ENCODE results near the gene UBLCP1.

UBLCP1 gene
- 12.4 to 25.8 (median 15.0) reads per million in 3 donors for total RNA-seq

- Histone ChIP-seq H3K36me3 (ENCODE audit: control insufficient read depth, insufficient read depth, low read length) (no peaks in the 10 kb centered on the region), H3K9me3 (ENCODE audit: control insufficient read depth, low read length) (no peaks in the 10 kb centered on the region), H3K4me3 (ENCODE audit: insufficient read depth, low read depth, low read length, poor library complexity, severe bottlenecking) (peak within 1 kb of the TSS; percentile 65), H3K27me3 (replicated peaks; ENCODE audit: control insufficient read depth, insufficient read depth, low read length, poor library complexity, severe bottlenecking) (no peaks in the 10 kb centered on the region), H3K27ac (ENCODE audit: insufficient read depth, low read length, poor library complexity, severe bottlenecking) (peak within 1 kb of the TSS; percentile 89), H3K4me1 (ENCODE audit: control insufficient read depth, insufficient read depth, low read length, poor library complexity, severe bottlenecking) (peaks cover 6% of the 10 kb centered on the region)
- peak; percentile 67 to 74 (median 68) for DNase-seq
Measured at GRCh38 chr5:159262859-159263568, at the start of gene UBLCP1. TSS of gene UBLCP1 (plus strand) at chr5:159263290. CDS start at chr5:159268916, 5,626 bp downstream.

GRCh38 chr5:159214486-159215271, 48.4 kb upstream of the UBLCP1 start:
- H3K4me3 ChIP-seq (ENCODE audit: insufficient read depth, low read depth, low read length, poor library complexity, severe bottlenecking), result no peak overlapping the region
- H3K27me3 ChIP-seq (replicated peaks; ENCODE audit: control insufficient read depth, insufficient read depth, low read length, poor library complexity, severe bottlenecking), result no peaks in the 10 kb centered on the region
- H3K36me3 ChIP-seq (ENCODE audit: control insufficient read depth, insufficient read depth, low read length), result no peaks in the 10 kb centered on the region
- H3K27ac ChIP-seq (ENCODE audit: insufficient read depth, low read length, poor library complexity, severe bottlenecking), result no peak overlapping the region
- H3K9me3 ChIP-seq (ENCODE audit: control insufficient read depth, low read length), result no peaks in the 10 kb centered on the region
- no peak for DNase-seq
- peaks cover 7% of the 10 kb centered on the region for H3K4me1 ChIP-seq (ENCODE audit: control insufficient read depth, insufficient read depth, low read length, poor library complexity, severe bottlenecking)

GRCh38 chr5:159215886-159216285, 47.2 kb upstream of the UBLCP1 start:
- H3K4me1 ChIP-seq (ENCODE audit: control insufficient read depth, insufficient read depth, low read length, poor library complexity, severe bottlenecking), result no peaks in the 10 kb centered on the region
- H3K27ac ChIP-seq (ENCODE audit: insufficient read depth, low read length, poor library complexity, severe bottlenecking), result no peak overlapping the region
- H3K9me3 ChIP-seq (ENCODE audit: control insufficient read depth, low read length), result no peaks in the 10 kb centered on the region
- H3K27me3 ChIP-seq (replicated peaks; ENCODE audit: control insufficient read depth, insufficient read depth, low read length, poor library complexity, severe bottlenecking), result no peaks in the 10 kb centered on the region
- H3K36me3 ChIP-seq (ENCODE audit: control insufficient read depth, insufficient read depth, low read length), result no peaks in the 10 kb centered on the region
- no peak for DNase-seq
- no peak overlapping the region for H3K4me3 ChIP-seq (ENCODE audit: insufficient read depth, low read depth, low read length, poor library complexity, severe bottlenecking)

- no peak overlapping the region for H3K4me3 ChIP-seq (ENCODE audit: insufficient read depth, low read depth, low read length, poor library complexity, severe bottlenecking)
- no peaks in the 10 kb centered on the region for H3K27me3 ChIP-seq (replicated peaks; ENCODE audit: control insufficient read depth, insufficient read depth, low read length, poor library complexity, severe bottlenecking)
- H3K36me3 ChIP-seq (ENCODE audit: control insufficient read depth, insufficient read depth, low read length), result no peaks in the 10 kb centered on the region
- no peaks in the 10 kb centered on the region for H3K9me3 ChIP-seq (ENCODE audit: control insufficient read depth, low read length)
- no peak overlapping the region for H3K27ac ChIP-seq (ENCODE audit: insufficient read depth, low read length, poor library complexity, severe bottlenecking)
- H3K4me1 ChIP-seq (ENCODE audit: control insufficient read depth, insufficient read depth, low read length, poor library complexity, severe bottlenecking), result no peaks in the 10 kb centered on the region
- no peak for DNase-seq
Measured at GRCh38 chr5:159216454-159216853, 46.6 kb upstream of the UBLCP1 start.

GRCh38 chr5:159217236-159217635, 45.9 kb upstream of the UBLCP1 start:
- no peaks in the 10 kb centered on the region for H3K36me3 ChIP-seq (ENCODE audit: control insufficient read depth, insufficient read depth, low read length)
- H3K9me3 ChIP-seq (ENCODE audit: control insufficient read depth, low read length), result no peaks in the 10 kb centered on the region
- H3K4me1 ChIP-seq (ENCODE audit: control insufficient read depth, insufficient read depth, low read length, poor library complexity, severe bottlenecking), result no peaks in the 10 kb centered on the region
- no peak for DNase-seq
- H3K27me3 ChIP-seq (replicated peaks; ENCODE audit: control insufficient read depth, insufficient read depth, low read length, poor library complexity, severe bottlenecking), result no peaks in the 10 kb centered on the region
- H3K4me3 ChIP-seq (ENCODE audit: insufficient read depth, low read depth, low read length, poor library complexity, severe bottlenecking), result no peak overlapping the region
- no peak overlapping the region for H3K27ac ChIP-seq (ENCODE audit: insufficient read depth, low read length, poor library complexity, severe bottlenecking)

GRCh38 chr5:159218595-159219023, 44.5 kb upstream of the UBLCP1 start:
- no peak for DNase-seq
- Histone ChIP-seq H3K27ac (ENCODE audit: insufficient read depth, low read length, poor library complexity, severe bottlenecking) (no peak overlapping the region), H3K36me3 (ENCODE audit: control insufficient read depth, insufficient read depth, low read length) (no peaks in the 10 kb centered on the region), H3K4me3 (ENCODE audit: insufficient read depth, low read depth, low read length, poor library complexity, severe bottlenecking) (no peak overlapping the region), H3K4me1 (ENCODE audit: control insufficient read depth, insufficient read depth, low read length, poor library complexity, severe bottlenecking) (no peaks in the 10 kb centered on the region), H3K9me3 (ENCODE audit: control insufficient read depth, low read length) (no peaks in the 10 kb centered on the region), H3K27me3 (replicated peaks; ENCODE audit: control insufficient read depth, insufficient read depth, low read length, poor library complexity, severe bottlenecking) (no peaks in the 10 kb centered on the region)

- Histone ChIP-seq H3K4me3 (ENCODE audit: insufficient read depth, low read depth, low read length, poor library complexity, severe bottlenecking) (no peak overlapping the region), H3K36me3 (ENCODE audit: control insufficient read depth, insufficient read depth, low read length) (no peaks in the 10 kb centered on the region), H3K27ac (ENCODE audit: insufficient read depth, low read length, poor library complexity, severe bottlenecking) (no peak overlapping the region), H3K9me3 (ENCODE audit: control insufficient read depth, low read length) (no peaks in the 10 kb centered on the region), H3K27me3 (replicated peaks; ENCODE audit: control insufficient read depth, insufficient read depth, low read length, poor library complexity, severe bottlenecking) (no peaks in the 10 kb centered on the region), H3K4me1 (ENCODE audit: control insufficient read depth, insufficient read depth, low read length, poor library complexity, severe bottlenecking) (no peaks in the 10 kb centered on the region)
- DNase-seq, result no peak
Measured at GRCh38 chr5:159220206-159220605, 42.9 kb upstream of the UBLCP1 start.

GRCh38 chr5:159223469-159223868, 39.6 kb upstream of the UBLCP1 start:
- no peaks in the 10 kb centered on the region for H3K36me3 ChIP-seq (ENCODE audit: control insufficient read depth, insufficient read depth, low read length)
- no peaks in the 10 kb centered on the region for H3K4me1 ChIP-seq (ENCODE audit: control insufficient read depth, insufficient read depth, low read length, poor library complexity, severe bottlenecking)
- DNase-seq, result no peak
- H3K27me3 ChIP-seq (replicated peaks; ENCODE audit: control insufficient read depth, insufficient read depth, low read length, poor library complexity, severe bottlenecking), result no peaks in the 10 kb centered on the region
- no peak overlapping the region for H3K27ac ChIP-seq (ENCODE audit: insufficient read depth, low read length, poor library complexity, severe bottlenecking)
- H3K9me3 ChIP-seq (ENCODE audit: control insufficient read depth, low read length), result no peaks in the 10 kb centered on the region
- H3K4me3 ChIP-seq (ENCODE audit: insufficient read depth, low read depth, low read length, poor library complexity, severe bottlenecking), result no peak overlapping the region

- H3K27ac ChIP-seq (ENCODE audit: insufficient read depth, low read length, poor library complexity, severe bottlenecking), result no peak overlapping the region
- DNase-seq, result no peak
- H3K9me3 ChIP-seq (ENCODE audit: control insufficient read depth, low read length), result no peaks in the 10 kb centered on the region
- H3K4me1 ChIP-seq (ENCODE audit: control insufficient read depth, insufficient read depth, low read length, poor library complexity, severe bottlenecking), result no peaks in the 10 kb centered on the region
- H3K36me3 ChIP-seq (ENCODE audit: control insufficient read depth, insufficient read depth, low read length), result no peaks in the 10 kb centered on the region
- no peak overlapping the region for H3K4me3 ChIP-seq (ENCODE audit: insufficient read depth, low read depth, low read length, poor library complexity, severe bottlenecking)
- no peaks in the 10 kb centered on the region for H3K27me3 ChIP-seq (replicated peaks; ENCODE audit: control insufficient read depth, insufficient read depth, low read length, poor library complexity, severe bottlenecking)
Measured at GRCh38 chr5:159224471-159224870, 38.6 kb upstream of the UBLCP1 start.

GRCh38 chr5:159226451-159226850, 36.6 kb upstream of the UBLCP1 start:
- Histone ChIP-seq H3K4me1 (ENCODE audit: control insufficient read depth, insufficient read depth, low read length, poor library complexity, severe bottlenecking) (no peaks in the 10 kb centered on the region), H3K27me3 (replicated peaks; ENCODE audit: control insufficient read depth, insufficient read depth, low read length, poor library complexity, severe bottlenecking) (no peaks in the 10 kb centered on the region), H3K36me3 (ENCODE audit: control insufficient read depth, insufficient read depth, low read length) (no peaks in the 10 kb centered on the region), H3K9me3 (ENCODE audit: control insufficient read depth, low read length) (no peaks in the 10 kb centered on the region), H3K4me3 (ENCODE audit: insufficient read depth, low read depth, low read length, poor library complexity, severe bottlenecking) (no peak overlapping the region), H3K27ac (ENCODE audit: insufficient read depth, low read length, poor library complexity, severe bottlenecking) (no peak overlapping the region)
- DNase-seq, result no peak

Data from effector memory CD4-positive, alpha-beta T cell (primary cell).